ENCODE results near the gene NHP2. TPM values are rescaled to one million over a fixed set of nuclear protein-coding genes. Genes with fewer than 3 reads are reported as not detected.

Gene NHP2
- total and polyA plus RNA-seq, 2 donors from 2014 or later: 98.6 to 129 TPM

DNA sequence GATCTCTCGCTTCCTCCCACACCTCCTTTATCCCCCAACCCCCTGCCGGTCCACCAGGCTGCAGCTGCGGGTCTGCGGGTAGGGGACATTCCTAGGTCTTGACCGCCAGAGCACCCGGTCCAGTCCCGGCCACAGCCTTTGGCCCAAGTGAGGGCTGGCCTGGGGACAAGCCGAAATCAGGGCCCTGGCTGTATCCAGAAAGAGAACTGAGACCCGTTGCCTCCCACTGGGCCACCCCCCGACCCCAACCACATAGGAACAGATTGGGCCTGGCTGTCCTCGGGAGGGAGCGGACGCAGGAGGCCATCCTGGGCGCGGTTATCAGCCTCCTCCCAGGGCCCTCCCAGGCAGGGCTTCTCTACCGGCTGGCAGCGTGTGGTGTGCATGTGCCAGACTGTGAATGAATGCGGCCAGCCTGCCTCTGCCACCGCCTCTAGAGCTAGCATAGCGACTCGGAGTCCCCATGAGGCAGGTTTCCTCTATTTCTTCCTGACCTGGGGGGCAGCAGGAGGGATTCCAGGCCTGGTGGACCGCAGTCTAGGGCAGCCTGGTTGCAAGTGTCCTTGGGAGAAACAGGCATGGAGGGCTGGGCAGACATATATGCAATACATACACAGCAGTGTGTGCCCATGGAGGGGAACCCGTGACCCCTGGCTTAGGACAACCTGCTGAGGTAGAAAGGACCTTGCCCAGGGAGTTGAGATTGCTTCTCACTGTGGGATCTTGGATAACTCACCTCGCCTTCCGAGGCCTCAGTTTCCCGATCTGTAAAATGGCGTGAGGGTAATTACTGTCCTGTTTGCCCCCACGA is 39.2 kb downstream of the NHP2 start:
- intact Hi-C loops (cut with DNase I): no loop called here
- Histone ChIP-seq H3K36me3 (ENCODE audit: control insufficient read depth in 2 of 3, insufficient read depth in 3 of 3, low read length in 3 of 3) (no peaks in the 10 kb centered on the region), H3K9ac (ENCODE audit: low read length in 3 of 3) (peak overlapping the region in 1 of 3 donors; percentile 12), H3K4me3 (ENCODE audit: low read length in 3 of 3) (peak overlapping the region in 1 of 3 donors; percentile 52), H3K4me1 (ENCODE audit: control insufficient read depth in 2 of 3, insufficient read depth in 2 of 3, low read depth in 1 of 3, low read length in 3 of 3) (peaks cover 0 to 2% (median 0%) of the 10 kb centered on the region in 3 donors), H3K9me3 (ENCODE audit: control insufficient read depth in 2 of 3, insufficient read depth in 1 of 3, low read length in 3 of 3) (no peaks in the 10 kb centered on the region), H3K27ac (ENCODE audit: low read depth in 2 of 2, low read length in 2 of 2) (no peak overlapping the region), H3K27me3 (ENCODE audit: control insufficient read depth, insufficient read depth, low read length) (no peaks in the 10 kb centered on the region)
- no peak for FAIRE-seq
- peak in 2 of 5 donors; percentile 39 to 82 for DNase-seq
- TF ChIP-seq, protein P1, sequence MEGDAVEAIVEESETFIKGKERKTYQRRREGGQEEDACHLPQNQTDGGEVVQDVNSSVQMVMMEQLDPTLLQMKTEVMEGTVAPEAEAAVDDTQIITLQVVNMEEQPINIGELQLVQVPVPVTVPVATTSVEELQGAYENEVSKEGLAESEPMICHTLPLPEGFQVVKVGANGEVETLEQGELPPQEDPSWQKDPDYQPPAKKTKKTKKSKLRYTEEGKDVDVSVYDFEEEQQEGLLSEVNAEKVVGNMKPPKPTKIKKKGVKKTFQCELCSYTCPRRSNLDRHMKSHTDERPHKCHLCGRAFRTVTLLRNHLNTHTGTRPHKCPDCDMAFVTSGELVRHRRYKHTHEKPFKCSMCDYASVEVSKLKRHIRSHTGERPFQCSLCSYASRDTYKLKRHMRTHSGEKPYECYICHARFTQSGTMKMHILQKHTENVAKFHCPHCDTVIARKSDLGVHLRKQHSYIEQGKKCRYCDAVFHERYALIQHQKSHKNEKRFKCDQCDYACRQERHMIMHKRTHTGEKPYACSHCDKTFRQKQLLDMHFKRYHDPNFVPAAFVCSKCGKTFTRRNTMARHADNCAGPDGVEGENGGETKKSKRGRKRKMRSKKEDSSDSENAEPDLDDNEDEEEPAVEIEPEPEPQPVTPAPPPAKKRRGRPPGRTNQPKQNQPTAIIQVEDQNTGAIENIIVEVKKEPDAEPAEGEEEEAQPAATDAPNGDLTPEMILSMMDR (IDR thresholded peaks at IDR 0.05; ENCODE audit: borderline replicate concordance, extremely low read depth, insufficient read depth): no peak

DNA sequence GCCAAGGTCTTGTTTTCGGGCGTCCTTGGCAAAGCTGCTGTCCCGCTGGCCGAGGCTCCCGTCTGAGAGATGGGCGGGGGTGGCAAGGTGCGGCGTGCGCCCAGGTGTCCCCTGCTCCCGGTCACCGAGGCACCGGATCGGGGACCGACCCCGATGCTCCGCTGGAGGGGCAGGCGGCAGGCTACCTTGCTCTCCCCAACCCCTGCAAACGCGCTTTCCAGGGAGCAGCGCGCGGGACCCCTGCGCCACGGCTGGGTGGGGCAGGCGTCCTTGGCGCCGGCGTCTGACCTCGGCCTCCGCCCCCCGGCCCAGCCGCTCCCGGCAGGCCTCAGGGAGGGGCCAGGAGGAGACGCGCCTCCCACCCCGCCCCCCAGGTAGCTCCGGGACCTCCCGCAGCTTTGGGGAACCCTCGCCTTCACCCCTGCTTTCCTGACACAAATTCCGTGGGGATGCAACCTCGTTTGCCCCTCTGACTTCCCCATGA is 39.8 kb downstream of the NHP2 start:
- Histone ChIP-seq H3K27ac (ENCODE audit: low read depth in 2 of 2, low read length in 2 of 2) (no peak overlapping the region), H3K4me1 (ENCODE audit: control insufficient read depth in 2 of 3, insufficient read depth in 2 of 3, low read depth in 1 of 3, low read length in 3 of 3) (peaks cover 0 to 2% (median 0%) of the 10 kb centered on the region in 3 donors), H3K36me3 (ENCODE audit: control insufficient read depth in 2 of 3, insufficient read depth in 3 of 3, low read length in 3 of 3) (no peaks in the 10 kb centered on the region), H3K4me3 (ENCODE audit: low read length in 3 of 3) (peak overlapping the region in 1 of 3 donors; percentile 52), H3K9me3 (ENCODE audit: control insufficient read depth in 2 of 3, insufficient read depth in 1 of 3, low read length in 3 of 3) (no peaks in the 10 kb centered on the region), H3K27me3 (ENCODE audit: control insufficient read depth, insufficient read depth, low read length) (no peaks in the 10 kb centered on the region), H3K9ac (ENCODE audit: low read length in 3 of 3) (peak overlapping the region in 1 of 3 donors; percentile 12)
- FAIRE-seq (no peak), DNase-seq (peak in 2 of 5 donors; percentile 70 to 84)
- intact Hi-C loops (cut with DNase I): no loop called here
- TF ChIP-seq, protein P1 (IDR thresholded peaks at IDR 0.05; ENCODE audit: borderline replicate concordance, extremely low read depth, insufficient read depth): no peak

DNA sequence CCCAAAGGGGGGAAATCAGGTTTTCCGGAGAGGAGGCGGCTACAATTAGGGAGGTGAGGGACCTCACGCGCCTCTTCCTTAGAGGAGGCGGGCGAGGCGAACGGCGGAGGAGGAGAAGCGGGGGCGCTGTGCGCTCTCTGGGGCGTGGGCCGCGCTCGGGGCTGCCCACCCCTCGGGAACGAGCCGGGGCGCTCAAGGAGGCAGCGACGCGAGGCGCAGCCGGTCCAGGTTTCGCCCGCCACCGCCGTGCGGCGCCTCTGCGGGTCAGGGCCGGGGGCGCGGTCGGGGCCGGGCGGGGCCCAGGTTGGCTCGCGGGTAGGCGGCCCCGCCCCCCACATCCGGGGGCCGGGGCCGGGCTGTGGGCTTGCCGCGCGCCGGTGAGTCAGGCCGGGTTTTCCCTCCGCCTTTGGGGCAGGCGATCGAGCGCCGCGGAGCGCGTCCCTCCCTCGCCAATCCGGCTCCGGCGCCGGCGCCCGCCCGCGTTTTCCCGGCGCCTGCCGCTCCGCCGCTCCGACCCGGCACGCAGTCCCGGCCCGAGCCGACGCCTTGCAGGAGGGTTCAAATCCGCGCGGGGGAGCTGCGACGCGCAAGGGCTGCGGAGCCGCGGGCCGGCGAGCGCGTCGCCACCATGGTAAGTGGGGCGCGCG is 40.4 kb downstream of the NHP2 start, which contains the start of gene N4BP3:
Gene N4BP3, plus strand, starts transcription at position 392 of the 647 bp plus-strand sequence. CDS start 6,052 bp downstream, outside the sequence.
- FAIRE-seq: no peak
- no peaks in the 10 kb centered on the region for H3K27me3 ChIP-seq (ENCODE audit: control insufficient read depth, insufficient read depth, low read length)

More for the DNA sequence above, 40.4 kb downstream of the NHP2 start, which contains the start of gene N4BP3:
- intact Hi-C loops (cut with DNase I): no loop called here
- H3K9ac ChIP-seq (ENCODE audit: low read length in 3 of 3): peak within 1 kb of the TSS in 1 of 3 donors; percentile 12
- TF ChIP-seq, protein P1 (IDR thresholded peaks at IDR 0.05; ENCODE audit: borderline replicate concordance, extremely low read depth, insufficient read depth): no peak
- peaks cover 0 to 2% (median 0%) of the 10 kb centered on the region in 3 donors for H3K4me1 ChIP-seq (ENCODE audit: control insufficient read depth in 2 of 3, insufficient read depth in 2 of 3, low read depth in 1 of 3, low read length in 3 of 3)
- peak within 1 kb of the TSS in 1 of 3 donors; percentile 52 for H3K4me3 ChIP-seq (ENCODE audit: low read length in 3 of 3)
- H3K9me3 ChIP-seq (ENCODE audit: control insufficient read depth in 2 of 3, insufficient read depth in 1 of 3, low read length in 3 of 3): no peaks in the 10 kb centered on the region
- H3K36me3 ChIP-seq (ENCODE audit: control insufficient read depth in 2 of 3, insufficient read depth in 3 of 3, low read length in 3 of 3): no peaks in the 10 kb centered on the region
- DNase-seq: peak; percentile 84 to 93 (median 91)
- no peak within 1 kb of the TSS for H3K27ac ChIP-seq (ENCODE audit: low read depth in 2 of 2, low read length in 2 of 2)

All from kidney (tissue), 14 donors.